C1 segment of cervical spinal cord (tissue), 14 donors: ENCODE measurements around the gene DEF6.

Source experiments
- DNase-seq, 14 donors: peaks; one replicate each; lab custom pipeline; 2025; lab: John Stamatoyannopoulos, UW

Gene DEF6, protein sequence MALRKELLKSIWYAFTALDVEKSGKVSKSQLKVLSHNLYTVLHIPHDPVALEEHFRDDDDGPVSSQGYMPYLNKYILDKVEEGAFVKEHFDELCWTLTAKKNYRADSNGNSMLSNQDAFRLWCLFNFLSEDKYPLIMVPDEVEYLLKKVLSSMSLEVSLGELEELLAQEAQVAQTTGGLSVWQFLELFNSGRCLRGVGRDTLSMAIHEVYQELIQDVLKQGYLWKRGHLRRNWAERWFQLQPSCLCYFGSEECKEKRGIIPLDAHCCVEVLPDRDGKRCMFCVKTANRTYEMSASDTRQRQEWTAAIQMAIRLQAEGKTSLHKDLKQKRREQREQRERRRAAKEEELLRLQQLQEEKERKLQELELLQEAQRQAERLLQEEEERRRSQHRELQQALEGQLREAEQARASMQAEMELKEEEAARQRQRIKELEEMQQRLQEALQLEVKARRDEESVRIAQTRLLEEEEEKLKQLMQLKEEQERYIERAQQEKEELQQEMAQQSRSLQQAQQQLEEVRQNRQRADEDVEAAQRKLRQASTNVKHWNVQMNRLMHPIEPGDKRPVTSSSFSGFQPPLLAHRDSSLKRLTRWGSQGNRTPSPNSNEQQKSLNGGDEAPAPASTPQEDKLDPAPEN

DNA sequence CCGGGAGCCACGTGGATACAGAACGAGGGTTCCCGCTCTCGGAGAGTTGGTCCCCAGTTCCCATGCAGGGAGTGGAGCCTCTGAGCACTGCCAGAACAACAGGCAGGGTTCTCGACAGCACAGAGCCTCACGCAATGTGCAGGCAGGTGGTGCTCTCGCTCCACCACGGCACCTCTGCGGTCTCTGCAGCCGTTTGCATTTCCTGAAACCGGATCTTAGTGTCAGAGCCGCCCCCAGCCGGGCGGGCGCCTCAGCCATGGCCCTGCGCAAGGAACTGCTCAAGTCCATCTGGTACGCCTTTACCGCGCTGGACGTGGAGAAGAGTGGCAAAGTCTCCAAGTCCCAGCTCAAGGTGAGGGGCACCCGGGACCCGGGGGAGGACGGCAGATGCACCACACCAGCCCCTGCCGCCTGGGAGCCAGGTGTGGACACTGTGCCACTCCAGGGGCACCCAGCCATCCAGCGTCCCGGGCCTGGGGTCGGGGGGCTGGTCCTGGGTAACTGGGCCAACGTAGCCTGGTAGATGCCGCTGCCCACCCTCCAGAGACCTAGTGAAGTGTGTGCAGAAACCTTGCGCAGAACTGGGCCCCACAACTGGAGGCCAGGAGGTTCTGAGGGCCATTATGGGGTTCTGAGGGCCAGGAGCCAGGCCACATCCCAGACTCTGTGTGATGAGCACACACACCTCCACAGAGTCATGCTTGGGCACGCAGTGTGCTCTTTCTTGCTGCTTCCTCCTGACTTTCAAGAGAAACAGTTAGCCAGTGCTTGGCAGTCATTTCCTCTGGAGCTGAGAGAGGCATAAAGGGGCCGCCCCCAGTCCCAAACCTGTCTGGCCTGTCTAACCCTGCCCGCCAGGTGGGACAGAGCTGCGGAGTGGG is at the start of gene DEF6:
DEF6 (plus strand) TSS at position 218 of the 881 bp plus-strand sequence; CDS start at position 257, 39 bp downstream.
- DNase-seq, result peak in 9 of 14 donors; percentile 11 to 59 (median 34)

DNA sequence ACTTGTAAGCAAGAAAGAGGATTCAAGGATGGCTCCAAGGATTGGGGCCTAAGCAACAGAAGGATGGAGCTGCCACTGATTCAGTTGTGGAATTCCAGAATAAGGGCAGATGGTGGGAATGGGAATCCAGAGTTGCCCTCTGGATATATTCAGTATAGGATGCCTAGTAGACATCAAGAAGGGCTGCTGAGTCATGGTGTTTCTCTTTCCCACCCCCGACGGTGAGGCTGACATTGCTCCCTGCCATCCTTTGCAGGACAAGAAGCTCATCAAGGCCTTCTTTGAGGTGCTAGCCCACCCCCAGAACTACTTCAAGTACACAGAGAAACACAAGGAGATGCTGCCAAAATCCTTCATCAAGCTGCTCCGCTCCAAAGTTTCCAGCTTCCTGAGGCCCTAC is 49.3 kb upstream of the DEF6 start:
- DNase-seq, result no peak

DNA sequence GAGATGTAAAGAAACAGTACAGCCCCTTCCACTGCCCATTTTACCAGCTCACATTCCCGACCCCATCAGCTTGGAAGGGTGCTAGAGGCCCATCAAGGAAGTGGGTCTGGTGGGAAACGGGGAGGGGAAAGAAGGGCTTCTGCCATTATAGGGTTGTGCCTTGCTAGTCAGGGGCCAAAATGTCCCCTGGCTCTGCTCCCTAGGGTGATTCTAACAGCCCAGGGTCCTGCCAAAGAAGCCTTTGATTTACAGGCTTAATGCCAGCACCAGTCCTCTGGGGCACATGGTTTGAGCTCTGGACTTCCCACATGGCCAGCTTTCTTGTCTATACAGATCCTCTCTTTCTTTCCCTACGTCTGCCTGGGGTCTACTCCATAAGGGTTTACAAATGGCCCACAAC is 48.7 kb upstream of the DEF6 start:
- no peak for DNase-seq

DNA sequence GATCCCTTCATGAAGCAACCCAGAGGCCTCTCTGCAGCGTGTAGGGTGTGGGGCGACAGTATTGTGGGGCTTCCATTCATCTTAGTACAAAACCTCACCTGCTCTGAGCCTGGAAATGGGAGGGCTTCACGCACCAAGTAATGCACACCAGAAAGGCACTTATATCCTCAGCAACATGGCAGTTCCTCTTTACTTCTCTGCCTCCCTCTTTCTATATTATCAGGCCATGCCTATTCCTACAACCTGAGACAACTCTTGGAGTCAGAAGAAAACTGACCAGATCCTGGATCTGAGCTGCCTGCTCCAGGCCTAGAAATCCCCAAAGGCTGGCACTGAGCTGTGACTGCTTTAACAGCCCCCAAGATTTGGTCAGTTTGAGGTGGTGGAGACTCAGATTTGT is 45.7 kb upstream of the DEF6 start:
- no peak for DNase-seq

DNA sequence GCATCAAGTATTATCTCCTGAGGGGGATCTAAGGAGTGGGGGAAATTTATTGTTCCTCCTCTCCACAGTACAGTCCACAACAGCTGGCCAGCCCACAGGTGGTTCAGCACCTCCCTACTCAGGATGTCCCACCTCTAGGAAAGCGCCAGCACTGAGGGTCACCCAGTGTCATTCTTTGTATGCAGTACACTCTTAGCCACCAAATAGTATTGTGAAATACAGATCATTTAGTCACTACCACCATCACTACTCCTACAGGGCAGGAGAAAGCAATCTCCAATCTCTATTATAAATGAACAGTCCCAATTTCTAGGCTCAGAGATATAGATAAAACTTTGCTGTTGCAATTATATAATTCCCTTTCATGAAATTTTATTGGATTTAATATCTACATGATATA is 44.4 kb upstream of the DEF6 start:
- DNase-seq, result no peak

DNA sequence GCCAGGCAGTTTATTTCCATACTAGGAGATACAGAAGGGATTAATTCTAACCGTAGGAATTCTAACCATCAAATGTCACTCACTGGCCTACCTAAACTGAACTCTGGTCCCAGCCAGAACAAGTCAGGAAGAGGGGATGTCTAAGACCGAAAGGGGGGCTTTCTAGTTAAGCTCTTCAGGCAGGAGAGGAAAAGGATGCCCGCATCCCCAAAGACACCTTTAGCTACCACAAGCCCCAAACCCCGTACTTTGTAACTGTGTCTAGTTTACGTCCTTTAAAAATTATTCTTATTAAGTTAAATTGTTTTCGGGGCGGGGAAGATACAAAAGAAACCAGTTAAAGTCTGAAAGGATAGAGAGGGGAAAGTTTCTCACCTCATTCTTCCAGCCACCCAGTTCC is 39.3 kb upstream of the DEF6 start:
- no peak for DNase-seq

DNA sequence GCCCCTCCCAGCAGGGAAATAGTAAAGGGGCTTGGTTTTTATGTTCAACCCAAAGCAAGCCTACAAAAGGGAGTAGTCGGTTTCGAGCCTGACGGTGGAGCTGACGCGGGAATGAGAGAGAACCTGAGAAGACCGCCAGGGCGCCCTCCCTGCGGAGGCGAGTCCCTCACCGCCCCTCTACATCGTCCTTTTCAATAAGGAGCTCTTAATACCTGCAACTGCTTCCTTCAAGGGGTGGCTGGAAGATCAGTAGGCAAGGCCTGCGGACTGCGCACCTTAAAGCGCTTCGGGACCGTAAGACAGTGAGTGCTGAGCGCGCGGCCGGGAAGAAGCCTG is 38.8 kb upstream of the DEF6 start:
- peak in 4 of 14 donors; percentile 33 to 71 (median 56) for DNase-seq

DNA sequence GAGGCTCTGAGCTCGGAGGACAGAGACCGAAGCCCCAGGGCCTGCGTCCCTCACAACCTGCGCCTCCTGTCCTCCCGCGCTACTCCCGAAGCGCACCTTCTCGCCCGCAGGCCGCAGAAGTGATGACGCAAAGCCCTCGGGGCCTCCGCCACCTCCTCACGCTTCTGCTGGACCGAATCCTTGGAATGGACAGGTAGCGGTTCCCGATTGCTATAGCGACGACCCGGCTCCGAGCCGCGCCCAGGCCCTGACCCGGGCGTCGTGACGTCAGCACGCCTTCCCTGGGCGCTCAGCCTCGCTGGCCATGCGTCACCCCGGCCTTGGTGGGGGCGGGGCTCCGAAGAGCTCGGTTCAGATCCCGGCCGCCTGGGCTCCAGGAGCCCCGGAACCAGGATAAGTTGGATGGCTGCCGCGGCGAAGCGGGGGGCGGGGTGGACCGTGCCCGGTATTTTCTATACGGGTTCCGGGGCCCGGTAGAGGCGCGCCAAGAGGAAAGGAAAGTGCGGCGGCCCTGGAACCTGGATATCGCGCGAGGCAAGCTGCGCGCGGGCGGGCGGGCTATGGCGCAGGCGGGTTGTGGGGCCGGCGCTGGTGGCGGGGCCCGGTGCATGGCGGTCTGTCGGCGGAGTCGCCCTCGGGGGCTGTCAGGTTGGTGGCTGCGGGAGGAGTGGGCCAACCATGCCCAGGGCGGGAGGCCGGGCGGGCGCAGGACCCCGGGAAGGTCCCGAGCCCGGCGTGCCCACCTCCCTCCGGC is 38.2 kb upstream of the DEF6 start, which contains the start of gene ZNF76:
ZNF76 (plus strand) TSS at position 542 of the 754 bp plus-strand sequence. CDS start 21,417 bp downstream, outside the sequence.
- DNase-seq, result peak; percentile 79 to 98 (median 94)

DNA sequence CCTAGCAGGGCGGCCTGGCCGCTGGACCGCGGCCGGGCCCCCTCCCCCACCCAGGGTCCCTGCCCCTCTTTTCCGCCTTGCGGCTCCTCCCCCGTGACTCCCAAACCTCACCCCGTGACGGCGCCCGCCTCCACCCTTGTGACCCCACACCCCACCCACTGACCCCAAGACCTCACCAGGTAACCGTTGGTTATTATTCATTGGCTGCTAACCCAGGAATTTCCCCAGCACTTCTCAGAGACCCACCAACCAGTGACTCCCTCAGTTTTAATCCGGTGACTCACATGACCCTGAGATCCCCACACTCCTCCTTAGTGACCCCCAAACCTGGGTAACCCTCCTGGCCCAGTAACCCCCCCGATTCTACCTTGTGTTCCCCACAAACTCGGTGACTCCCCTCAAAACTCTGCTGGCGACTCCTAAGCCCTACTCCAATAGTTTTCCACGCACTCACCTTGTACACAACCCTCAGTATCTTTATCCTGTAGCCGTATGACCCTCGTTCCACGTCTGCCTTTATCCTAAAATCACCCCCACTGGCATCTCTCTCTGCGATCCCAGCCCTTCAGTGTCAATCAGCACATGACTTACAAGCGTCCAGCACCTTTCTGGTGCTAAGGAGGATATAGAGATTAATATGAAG is 37.5 kb upstream of the DEF6 start:
- peak in 10 of 14 donors; percentile 47 to 74 (median 62) for DNase-seq

DNA sequence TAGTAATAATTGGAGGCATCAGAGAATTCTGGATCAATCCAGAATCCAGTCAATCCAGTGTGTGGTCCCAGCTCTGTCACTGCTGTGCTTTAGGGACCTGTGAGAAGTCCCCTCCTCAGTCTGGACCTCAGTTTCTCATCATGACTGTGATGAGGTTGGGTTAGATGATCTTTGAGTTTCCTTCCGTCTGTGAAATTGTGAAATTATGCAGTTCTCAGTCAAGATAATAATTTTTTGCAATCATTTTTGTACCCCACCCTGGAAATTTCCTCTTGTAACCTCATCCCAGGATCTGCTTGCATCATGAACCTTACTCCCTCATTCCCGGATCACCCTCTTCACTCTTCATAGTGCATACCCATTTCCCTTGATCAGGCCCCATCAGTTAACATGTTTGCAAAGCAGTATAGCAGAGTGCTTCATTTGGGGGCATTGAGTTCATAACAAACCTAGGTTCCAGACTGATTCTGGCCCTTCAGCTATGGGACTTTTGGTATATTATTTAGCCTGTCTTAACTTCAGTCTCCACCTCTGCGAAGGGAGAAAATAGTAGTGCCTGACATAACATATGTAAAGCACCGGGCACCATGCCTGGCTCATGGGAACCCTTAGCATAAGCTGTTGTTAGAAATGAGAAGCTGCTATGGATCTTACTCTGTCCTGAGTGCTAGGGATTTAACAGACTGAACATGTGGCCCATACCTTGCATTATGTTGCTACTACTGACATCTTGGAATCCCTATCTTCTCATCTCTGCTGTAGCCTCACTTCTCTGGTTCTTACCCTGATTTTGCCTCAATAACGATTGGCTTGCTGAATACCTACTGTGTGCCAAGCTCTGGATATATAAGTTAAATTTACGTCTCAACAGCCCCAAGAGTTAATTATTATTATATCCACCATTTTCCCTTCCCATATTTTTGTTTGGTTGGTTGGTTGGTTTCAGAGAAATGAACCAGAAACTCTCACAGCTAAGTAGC is 36.7 kb upstream of the DEF6 start:
- no peak for DNase-seq

DNA sequence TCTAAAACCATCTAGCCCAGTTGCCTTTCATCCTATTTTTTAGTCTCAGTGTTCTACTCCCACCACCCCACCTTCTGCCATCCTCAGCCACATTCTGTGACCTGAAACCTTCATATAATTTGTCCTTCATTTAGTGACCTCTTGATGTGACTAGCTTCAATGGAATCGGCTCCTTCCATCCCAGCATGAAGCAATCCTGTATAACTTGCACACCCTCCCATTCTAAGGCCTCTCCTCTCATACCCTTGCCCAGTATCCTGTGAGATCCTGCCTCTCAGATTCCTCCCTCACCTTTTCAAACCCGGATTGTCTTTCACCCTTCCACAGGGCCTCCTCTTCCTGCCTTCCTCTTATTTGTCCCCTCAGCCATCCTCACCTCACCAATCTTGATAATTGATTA is 35.0 kb upstream of the DEF6 start:
- no peak for DNase-seq

DNA sequence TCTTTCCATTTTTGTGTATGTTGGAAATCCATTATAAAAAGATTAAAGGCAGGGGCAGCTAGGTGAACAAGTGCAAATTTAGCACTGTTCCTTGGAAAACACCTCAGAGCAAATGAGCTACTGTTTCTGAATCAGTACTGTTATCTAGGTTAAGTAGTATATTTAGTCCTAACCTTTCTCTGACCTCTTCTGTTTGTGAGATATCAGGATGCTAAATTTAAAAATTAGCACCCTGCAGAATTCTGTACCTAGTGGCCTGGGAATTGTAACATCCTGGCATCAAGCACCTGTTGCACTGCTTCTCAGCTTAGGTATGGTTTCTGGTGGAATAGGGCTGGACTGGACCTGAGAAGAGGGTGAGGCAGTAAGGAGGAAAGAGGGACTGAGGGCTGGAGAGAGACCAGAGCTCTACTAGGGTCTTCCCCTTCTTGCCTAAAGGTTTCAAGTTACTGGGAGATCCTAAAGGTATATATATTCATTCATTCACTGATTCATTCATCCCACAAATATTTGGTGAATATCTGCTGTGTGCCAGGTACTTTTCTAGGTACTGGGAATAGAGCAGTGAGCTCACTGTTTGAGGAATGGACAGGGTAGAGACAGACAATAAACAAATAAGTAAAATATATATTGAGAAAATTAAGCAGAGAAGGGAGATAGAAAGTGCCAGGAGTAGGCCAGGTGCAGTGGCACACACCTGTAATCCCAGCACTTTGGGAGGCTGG is 32.9 kb upstream of the DEF6 start:
- no peak for DNase-seq

DNA sequence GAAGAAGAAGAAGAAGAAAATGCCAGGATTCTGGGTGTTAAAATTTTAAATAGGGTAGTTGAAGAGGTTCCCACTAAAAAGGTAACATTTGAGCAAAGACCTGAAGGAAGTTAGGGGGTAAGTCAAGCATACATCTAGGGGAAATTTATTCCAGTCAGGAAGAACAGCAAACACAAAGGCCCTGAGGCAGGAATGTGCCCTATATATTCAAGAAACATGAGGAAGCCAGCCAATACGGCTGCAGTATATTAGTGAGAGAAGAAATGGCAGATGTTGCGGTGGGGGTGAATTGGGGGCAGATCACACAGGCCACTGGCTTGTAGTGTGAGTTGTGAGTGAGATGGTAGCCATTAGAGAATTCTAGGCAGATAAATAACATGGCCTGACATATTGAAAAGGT is 32.1 kb upstream of the DEF6 start:
- DNase-seq, result no peak

DNA sequence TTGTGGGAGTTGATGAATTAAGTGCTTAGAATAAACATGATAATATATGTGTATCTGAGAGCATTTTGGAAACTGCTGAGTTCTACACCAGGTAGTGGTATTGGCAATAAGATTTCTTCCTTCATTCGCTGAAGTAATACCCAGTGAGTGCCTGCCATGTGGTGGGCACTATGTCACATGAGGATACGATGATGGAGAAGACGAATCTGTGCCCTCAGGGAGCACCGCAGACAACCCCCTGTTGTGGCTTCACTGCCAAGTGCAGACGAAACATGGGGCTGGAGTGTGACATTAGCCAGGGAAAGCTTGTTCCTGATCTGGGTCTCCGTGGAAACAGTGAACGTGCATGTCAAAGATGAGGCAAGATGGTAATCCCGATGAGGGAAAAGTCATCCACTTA is 30.2 kb upstream of the DEF6 start:
- DNase-seq, result no peak

DNA sequence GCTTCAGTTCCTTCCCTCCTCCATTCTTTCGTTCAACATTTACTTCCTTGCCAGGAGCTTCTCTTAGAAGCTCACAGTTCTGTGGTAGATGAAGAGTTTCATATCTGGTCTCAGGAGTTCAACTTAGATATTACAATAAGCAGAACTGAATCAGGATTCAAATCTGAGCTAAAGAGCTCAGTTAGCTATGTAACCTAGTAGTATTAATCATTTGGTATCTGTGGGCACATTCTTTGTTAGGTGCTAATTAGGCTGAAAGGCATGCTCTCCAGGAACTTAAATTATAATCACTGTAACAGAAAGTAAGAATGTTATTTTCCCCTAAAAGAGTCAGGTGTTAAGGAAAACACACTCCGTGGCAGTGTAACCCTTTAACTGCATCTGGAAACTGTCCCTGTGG is 29.7 kb upstream of the DEF6 start:
- DNase-seq, result no peak

DNA sequence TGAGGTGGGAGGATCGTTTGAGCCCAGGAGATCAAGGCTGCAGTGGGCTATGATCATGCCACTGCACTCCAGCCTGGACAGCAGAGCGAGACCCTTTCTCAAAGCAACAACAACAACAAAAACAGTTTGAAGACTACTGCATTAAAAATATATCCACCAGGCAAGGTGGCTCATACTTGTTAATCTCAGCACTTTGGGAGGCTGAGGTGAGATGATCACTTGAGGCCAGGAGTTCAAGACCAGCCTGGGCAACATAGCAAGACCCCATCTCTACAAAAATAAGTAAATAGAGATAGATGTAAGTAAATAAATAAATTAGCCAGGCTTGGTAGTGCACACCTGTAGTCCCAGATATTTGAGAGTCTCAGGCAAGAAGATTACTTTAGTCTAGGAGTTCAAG is 25.6 kb upstream of the DEF6 start:
- no peak for DNase-seq

DNA sequence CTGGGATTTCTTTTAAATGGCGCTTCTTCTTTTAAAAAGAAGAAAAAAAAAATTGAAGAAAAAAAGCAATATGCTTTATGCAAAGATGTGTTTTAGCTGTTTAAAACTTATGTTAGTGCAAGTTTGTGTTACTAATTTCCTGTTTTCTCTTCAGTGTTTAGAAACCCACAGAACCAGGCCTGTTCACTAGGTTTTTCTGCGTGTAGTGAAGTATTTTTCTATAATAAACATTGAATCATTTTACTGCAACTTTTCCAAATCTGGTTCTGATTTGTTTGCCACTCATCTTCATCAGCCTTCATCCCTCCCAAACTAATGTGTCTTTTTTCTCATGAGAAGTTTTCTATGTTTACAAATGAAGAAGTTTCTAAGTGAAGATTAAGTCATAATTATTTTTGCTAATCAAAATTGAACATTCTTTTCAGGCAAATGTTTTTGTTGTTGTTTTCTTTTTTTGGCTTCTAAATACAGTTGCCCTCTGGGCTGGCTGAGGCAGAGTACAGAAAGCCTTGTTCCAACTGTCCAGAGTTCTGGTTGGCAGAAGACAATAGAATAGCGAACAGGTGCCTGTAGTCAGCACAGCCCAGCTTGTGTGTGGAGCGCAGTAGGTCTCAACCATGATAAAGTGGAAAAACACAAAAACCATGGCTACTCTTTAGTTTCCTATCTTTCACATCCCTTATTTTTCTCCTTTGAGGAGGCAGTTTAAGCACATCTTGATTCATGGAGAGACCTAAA is 23.6 kb upstream of the DEF6 start:
- no peak for DNase-seq

DNA sequence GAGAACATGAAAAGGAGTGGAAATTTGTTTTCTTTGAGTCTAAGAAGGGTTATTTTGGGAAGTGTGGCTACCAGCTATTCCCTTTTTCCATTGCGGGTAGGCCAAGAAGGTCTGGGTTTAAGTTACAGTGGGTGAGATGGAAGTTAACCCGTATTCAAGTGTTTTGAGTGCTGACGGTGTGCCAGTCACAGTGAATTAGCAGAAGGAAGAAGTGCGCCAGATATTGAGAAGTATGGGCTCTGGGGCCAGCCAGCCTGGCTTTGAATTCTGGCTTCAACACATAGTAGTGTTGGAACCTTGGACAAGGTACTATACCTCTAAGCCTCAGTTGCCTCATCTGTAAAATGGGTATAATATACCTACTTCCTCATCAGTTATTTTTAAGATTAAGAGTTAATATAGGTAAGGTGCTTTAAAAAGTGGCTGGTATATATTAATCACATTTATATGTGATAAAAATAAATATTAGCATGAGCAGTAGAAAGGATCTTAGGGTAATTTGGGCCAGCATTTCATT is 21.8 kb upstream of the DEF6 start:
- no peak for DNase-seq
